Activated CD8-positive, alpha-beta memory T cell treated with anti-CD3 and anti-CD28 coated beads, Interleukin-2, amount 50 U/mL, for 24 hours (primary cell): ENCODE results near the gene QRSL1.
A peak's percentile ranks its signal among the peaks of the same experiment; 100 is the strongest.
"Not testable (repeated sequence)": the region's sequence is repeated elsewhere in the genome, so short reads cannot be mapped to it uniquely, and the experiment has no call there.

Source experiments
- DNase-seq: peaks from one replicate; pipeline ENCODE4 v3.0.0-alpha.2; 2020; ENCODE audit errors: extremely low read depth

The QRSL1 gene

GRCh38 chr6:106629103-106629858 lies at the start of gene QRSL1, which contains the start of gene RTN4IP1:
TSS of gene QRSL1 (plus strand) at chr6:106629578. CDS start at chr6:106629682, 104 bp downstream.
TSS of gene RTN4IP1 (minus strand) at chr6:106629498. CDS start at chr6:106629021, 477 bp downstream.
- peak; percentile 68 for DNase-seq

GRCh38 chr6:106581468-106581867 lies 47.9 kb upstream of the QRSL1 start:
- no peak for DNase-seq

GRCh38 chr6:106586815-106587415 lies 42.5 kb upstream of the QRSL1 start:
- DNase-seq = no peak

- not testable (repeated sequence) for DNase-seq
Measured at GRCh38 chr6:106588937-106589336, 40.4 kb upstream of the QRSL1 start.

GRCh38 chr6:106591111-106591825 lies 38.1 kb upstream of the QRSL1 start:
- no peak for DNase-seq

- DNase-seq = no peak
Measured at GRCh38 chr6:106599440-106599839, 29.9 kb upstream of the QRSL1 start.

- DNase-seq = no peak
Measured at GRCh38 chr6:106600329-106600728, 29.0 kb upstream of the QRSL1 start.

- DNase-seq = no peak
Measured at GRCh38 chr6:106608080-106608668, 21.2 kb upstream of the QRSL1 start.

GRCh38 chr6:106609699-106610098 lies 19.7 kb upstream of the QRSL1 start:
- no peak for DNase-seq

GRCh38 chr6:106611030-106611429 lies 18.3 kb upstream of the QRSL1 start:
- no peak for DNase-seq

GRCh38 chr6:106612671-106613416 lies 16.5 kb upstream of the QRSL1 start:
- no peak for DNase-seq

- no peak for DNase-seq
Measured at GRCh38 chr6:106613590-106613989, 15.8 kb upstream of the QRSL1 start.

- DNase-seq = no peak
Measured at GRCh38 chr6:106614166-106614565, 15.2 kb upstream of the QRSL1 start.

- DNase-seq = no peak
Measured at GRCh38 chr6:106614592-106615257, 14.7 kb upstream of the QRSL1 start.

GRCh38 chr6:106617302-106617701 lies 12.1 kb upstream of the QRSL1 start:
- no peak for DNase-seq

- DNase-seq = no peak
Measured at GRCh38 chr6:106617857-106618256, 11.5 kb upstream of the QRSL1 start.

- DNase-seq = no peak
Measured at GRCh38 chr6:106618324-106618723, 11.1 kb upstream of the QRSL1 start.

GRCh38 chr6:106619223-106619622 lies 10.2 kb upstream of the QRSL1 start:
- no peak for DNase-seq

GRCh38 chr6:106620931-106621672 lies 8.3 kb upstream of the QRSL1 start:
- no peak for DNase-seq

- DNase-seq = no peak
Measured at GRCh38 chr6:106622412-106622811, 7.0 kb upstream of the QRSL1 start.
